ENCODE results near the gene FKBP5.

DNA sequence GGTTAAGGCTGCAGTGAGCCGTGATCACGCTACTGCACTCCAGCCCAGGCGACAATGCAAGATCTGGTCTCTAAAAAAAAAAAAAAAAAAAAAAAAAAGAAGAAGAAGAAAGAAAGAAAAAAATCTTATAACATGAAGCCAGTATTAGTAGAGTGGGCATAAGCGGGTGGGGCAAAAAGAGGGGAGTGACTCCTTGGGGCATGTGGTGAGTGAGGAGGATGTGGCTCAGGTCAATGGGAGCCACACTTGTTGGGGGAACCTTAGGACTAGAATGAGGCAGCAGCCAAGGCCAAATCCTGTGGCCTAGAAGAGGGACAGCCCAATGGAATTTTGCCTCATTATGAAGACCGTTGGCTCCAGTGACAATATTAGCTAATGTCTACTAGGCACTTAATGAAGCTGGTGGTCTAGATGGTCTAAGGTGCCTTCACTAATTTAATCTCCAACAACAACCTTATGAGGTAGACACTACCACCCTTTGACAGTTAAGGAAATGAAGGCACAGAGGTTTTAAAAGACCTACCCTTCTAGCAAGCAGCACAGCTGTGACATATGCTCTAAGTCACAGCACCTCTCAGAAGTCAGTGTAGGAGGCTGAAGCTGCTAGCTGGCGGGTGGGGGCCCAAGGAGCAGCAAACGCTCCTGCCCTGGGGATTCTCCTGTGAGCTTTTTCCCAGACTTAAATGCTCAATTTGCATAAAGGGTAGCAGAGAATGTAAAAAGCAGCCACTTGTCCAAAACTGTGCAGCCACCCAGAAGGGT, 24.5 kb upstream of the FKBP5 start:
- TF ChIP-seq POLR2A (IDR thresholded peaks at IDR 0.05) (no peak), CTCF (IDR thresholded peaks at IDR 0.05) (no peak)

All from esophagus squamous epithelium (tissue), 4 donors.